HG03280 (cell line): ENCODE results near the gene C4orf50.

Experiments used
- ATAC-seq: cut with Tn5 transposase; IDR thresholded peaks from one replicate; pipeline ENCODE4 v1.9.1; 2021; ENCODE audit warnings: mild to moderate bottlenecking, moderate library complexity; ENCODE audit not compliant: unreplicated experiment

Gene C4orf50

DNA sequence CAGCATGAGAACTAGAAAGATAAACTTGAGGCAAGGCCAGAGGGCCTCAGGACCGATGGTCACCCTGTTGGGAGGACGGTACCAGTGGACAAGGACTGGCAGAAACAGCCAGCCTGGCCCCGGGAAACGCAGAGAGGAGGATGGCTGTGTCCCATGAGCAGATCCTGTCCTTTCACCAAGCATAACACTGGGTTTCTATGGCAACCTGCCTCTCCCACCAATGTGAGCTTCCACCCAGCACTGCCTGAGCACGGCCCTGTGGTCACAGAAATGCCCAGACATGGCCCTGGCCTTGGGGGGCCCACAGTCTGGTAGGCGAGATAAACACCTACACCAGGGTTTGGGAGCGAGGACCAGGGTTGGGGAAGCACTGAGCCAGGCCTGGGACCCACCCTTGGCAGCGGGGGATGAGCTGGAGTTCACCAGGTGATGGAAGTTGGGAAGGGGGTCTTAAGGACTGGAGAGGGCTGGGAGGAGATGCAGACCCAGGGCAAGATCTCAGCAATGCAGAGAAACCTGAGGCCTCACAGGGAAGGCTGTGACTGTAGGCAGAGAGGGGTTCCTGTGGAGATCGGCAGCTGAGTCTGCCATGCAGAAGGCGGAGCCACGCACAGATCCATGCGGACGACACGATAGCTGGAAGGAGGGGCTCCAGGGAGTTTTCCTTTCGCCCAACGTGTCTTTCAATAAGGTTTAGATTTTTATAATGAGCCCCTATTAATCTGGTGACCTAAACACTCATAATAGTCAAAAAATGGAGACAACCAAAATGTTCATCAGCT, 92.6 kb downstream of the C4orf50 start:
- ATAC-seq = no peak

DNA sequence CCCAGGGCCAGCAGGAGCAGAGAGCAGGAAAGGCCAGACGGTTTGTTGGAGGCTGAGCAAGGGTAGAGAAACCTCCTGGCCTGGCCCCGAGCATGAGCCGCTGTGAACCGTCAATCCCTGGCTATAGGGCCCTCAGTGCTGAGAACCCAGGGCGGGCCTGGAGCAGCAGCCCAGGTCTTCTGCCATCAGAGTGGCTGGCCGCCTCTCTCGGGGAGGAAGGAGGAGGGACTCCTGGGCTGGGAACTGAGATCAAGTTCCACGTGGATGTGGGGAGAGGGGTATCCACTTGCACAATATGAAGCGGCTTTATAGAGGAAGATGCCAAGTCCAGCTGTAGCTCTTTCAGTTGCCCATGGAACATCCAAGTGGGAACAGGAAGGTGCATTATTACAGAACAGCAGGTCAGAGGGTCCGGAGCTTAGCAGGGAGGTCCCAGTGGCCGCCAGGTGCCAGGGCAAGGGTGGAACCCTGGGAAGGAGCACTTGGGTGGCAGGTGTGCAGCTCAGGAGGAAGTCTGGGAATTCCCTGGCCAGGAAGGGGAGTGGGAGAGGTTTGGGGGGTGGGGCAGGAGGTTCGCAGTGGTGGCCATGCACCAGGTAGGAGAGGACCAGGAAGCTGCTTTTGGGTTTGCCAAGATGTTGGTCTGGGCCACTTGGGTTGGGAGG, 93.6 kb downstream of the C4orf50 start:
- ATAC-seq = no peak

DNA sequence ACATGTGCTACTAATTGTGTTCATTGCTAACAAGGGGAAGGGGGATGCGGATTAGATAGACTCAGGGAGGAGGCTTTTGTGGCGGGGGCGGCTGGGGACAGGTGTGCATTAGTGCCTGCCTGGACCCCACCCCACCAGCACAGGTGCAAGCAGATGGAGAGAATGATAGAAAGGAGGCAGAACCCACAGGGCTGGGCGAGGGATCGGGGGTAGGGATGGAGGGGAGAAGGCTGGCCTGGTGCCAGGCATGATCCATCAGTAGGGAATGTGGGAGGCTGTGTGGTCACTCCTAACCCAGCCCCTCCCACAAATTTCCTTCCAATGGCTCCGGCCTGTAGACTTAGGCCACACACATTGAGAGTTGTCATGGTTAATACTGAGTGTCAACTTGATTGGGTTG, 94.9 kb downstream of the C4orf50 start:
- no peak for ATAC-seq

DNA sequence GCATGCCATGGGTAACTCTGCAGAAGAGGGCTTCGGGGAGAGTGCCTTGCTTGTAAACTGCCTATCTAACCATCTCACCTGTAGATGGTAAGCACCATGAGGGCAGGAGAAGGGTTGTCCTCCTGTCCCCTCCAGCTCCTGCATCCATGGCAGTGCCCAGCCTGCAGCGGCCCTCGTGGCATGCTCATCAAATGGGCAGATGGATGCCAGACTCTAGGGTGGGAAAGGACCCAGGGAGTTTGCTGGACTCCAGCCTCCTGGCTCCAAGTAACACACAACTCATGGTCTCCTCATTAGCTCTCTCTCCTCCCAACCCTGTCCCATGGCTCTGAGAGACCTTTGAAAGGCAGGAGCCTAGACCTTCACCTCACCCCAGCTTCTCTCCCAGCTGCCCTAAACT, 95.7 kb downstream of the C4orf50 start:
- no peak for ATAC-seq

DNA sequence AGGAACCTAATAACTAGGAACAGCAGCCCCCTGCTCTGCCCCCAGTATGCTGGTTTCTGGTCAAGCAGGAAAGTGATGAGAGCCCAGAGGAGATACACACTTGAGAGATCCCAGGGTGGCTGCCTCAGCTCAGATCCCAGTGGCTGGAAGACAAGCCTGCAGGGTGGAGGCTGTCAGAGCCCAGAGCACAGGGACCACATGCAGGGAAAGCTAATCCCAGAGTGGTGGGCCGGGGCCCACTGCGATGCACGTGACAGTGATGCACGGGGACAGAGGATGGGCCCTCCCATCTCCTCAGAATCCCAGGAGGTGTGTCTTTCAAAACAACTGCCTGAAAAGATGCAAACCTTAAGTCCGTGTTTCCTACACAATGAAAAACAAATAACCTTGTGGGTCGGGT, 96.2 kb downstream of the C4orf50 start:
- no peak for ATAC-seq

DNA sequence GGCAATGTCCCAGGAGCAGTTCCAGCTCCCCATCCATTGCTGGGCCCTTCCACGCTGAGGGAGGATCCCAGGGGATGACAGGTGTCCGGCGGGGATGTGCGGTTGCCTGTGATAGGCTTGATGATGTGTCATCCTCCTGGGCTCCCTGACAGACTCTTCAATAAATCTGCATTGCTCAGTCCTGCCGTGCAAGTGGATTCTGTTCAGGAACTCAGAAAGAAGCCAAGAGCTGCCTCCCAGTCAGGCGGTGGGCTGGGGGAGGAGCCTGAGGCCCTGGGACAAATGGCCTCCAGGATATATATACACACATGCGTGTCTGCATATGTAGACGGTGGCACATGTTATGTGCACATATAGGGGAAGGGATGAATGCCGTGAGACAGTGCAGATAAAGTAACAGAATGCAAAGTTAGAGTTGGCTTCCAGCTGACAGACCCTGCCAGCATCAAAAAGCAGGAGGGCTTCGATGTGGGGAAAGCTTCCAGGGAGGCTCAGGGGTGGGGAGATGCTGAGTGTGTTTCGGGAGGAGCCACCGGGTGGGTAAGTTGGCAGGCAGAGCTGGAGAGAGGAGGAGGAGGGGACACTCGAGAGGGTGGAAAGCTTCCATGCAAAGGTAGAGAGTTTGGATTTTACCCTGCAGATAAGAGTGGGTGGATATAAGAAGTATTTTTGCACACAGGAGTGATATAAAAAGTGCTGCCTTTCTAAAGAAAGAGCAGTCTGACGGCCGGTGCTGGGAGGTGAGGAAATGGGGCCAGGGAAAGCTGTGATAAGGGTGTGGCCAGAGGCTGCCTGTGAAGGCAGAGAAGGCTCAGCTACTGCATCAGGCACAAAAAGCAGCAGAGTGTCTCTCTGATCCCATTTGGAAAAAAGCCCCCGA, 96.9 kb downstream of the C4orf50 start:
- no peak for ATAC-seq

DNA sequence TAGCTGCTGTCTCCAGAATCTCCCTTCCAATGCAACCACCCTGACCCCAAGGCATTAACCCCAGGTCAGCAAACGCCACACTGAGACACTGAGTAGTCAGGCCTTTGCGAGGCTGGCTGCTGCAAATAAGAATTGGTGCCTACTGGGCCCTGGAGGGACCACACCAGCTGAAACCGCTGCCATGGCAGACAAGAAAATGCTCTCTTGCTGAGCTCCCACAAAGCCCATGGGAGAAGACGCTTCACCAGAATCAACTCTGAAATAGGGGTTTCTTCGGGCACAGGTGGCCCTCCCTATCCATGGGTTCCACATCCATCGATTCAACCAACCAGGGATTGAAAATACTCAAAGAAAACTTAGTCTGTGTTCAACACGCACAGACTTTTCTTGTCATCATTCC, 98.7 kb downstream of the C4orf50 start:
- no peak for ATAC-seq

DNA sequence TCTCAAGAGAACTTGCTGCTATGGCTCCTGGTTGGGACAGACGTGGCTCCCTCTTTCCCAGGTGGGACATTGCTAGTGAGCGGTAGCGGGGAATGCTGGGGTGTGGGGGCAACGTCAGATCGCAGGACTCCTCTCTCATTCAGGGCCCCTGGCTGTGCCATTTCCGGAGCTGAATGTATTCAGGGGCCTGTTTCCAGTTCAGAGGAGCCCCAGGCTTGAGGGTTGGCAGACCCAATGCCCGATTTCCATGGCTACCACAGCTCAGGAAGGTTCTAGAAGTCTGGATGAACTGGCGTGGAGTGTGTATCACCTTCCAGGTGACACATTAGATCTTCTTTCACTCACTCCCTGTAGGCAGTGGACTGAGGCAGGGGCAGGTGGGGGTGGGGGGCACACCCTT, 99.2 kb downstream of the C4orf50 start:
- ATAC-seq = no peak

DNA sequence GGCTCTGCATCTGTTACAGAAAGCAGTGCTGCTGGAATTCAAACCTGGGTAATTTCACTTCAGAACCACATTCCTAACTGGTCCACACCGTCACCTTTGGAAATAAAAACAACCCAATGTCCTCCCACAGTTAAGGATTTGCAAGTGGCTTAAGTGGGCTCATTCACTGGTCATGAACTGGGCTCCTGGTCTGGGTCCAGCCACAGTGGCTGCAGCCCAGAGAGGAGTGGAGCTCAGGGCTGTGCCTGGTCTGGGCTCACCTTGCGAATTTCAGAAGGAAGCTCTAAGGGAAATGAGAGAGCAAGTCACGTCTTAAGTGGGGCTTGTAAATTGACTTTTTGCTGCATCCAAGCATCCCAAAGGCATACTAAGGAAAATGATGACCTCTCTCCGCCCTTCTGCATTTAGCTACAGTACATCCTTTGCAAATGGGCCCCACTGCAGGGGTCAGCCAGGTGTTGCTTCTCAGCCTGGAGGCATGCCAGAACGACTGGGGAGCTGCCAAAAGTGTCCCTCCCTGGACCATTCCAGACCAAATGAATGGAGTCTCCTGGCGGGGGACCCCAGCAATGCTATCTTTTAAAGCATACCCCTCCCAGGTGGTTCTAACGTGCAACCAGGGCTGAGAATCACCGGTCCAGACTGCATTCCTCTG, 99.8 kb downstream of the C4orf50 start:
- no peak for ATAC-seq

DNA sequence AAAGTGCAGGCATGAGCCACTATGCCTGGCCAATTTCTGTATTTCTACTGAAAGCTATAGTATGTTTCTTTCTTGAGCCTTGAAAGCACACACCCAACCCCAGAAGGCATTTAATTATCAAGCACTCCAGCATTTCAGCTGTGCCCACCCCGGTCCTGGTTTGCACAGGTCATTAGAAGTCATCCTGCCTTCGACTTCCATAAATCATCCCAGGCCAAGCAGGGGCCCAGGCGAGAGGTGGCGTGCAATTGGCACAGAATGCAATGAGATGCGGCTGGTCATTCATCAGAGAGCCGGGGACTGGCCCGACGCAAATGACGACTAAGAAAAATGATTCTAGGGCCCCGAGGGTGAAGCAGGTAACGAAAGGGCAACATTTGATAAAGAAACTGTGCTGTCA, 100.6 kb downstream of the C4orf50 start:
- ATAC-seq = no peak

DNA sequence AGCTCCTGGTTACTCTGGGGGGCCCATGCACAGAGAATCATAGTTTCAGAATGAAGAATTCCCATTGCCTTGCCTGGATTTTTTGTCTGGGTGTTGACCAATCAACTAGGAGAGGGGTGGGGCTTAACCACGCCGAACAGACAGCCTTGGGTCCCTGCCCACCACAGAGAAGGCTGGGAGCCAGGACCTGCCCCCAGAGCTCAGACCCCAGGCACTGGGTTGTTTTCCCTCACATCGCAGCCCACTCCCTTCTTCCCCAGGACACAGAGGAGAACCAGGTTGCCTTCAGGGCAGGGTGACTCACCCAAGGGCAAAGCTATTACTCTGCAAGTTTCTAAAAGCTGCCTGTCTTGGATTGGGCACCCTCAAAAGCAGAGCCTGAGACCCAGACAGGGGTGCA, 102.0 kb downstream of the C4orf50 start:
- no peak for ATAC-seq

DNA sequence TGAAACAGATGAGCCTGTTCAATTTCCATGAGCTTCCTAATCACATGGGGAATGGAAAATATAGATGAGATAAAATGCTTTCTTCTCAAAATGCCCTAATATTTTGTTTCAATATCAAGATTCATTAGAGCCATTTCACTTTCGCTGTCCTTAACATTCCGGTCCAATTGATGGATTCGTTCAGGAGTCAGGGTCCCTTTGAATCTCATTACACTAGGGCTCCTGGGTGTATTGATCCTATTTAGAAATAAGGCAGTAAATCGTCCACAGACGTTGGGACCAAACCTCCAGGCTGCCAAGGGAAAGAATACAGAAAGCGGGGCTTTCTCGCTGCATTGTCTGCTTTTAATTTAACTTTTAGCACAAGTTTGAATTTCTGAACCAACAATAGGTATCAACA, 104.8 kb downstream of the C4orf50 start:
- ATAC-seq = no peak

DNA sequence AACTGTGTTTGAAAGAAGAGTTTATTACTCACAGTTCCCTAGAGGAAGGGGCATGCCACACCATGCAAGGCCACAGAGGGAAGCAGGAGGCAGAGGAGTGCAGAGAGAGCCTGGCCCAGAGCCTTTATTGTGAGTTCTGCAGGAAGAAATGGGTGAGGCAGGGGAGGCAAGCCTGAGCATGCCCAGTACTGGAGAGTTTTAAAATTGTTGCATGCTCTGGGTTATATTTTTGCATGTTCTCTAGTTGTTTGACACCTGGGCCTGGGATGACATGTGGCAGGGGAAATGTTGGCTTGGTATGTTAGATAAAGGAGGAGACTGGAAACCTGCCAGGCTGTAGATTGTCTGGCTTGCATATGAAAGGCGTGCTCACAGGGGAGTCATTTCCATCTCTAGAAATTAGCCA, 105.6 kb downstream of the C4orf50 start:
- ATAC-seq = no peak

DNA sequence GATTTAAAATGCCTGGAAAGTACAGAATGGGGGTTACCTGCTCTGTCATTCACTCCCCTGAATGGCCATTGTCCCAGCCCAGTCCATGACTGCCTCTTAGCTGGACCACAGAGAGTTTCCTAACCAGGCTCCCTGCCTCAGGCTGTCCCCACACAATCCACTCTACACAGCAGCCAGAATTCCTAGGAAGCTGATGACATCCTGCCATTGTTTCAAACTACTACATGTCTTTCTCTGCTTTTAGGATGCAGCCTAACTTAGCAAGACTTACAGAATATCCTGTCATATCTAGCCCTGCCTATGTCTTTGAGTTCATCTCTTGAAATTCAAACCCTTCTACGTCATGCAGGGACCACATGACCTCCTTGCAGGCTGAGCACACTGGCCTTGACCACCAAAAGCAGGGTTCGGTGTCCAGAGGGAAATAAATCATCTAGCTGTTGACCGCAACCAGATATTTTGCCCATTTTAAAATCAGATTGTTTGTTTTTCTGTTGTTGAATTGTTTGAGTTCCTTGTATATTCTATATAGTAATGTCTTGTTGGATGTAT, 109.3 kb downstream of the C4orf50 start:
- no peak for ATAC-seq

DNA sequence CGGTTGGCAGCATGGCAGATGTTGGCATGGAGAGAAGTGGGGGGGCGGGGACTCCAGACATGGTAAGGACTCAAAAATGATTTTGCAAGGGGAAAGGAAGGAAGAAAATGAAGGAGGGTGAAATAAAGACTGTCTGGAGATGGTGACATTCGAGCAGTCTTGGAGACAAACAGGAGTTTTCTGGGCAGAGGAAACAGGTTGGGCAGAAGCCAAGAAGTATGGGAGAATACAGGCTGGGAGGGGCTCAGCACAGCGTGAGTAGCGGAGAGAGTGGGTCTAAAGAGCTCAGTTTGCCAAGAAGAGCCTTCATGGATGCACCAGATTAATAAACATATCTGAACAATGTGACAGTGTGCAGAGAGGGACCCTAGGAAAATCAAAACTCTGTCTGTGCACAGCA, 112.0 kb downstream of the C4orf50 start:
- ATAC-seq = no peak

DNA sequence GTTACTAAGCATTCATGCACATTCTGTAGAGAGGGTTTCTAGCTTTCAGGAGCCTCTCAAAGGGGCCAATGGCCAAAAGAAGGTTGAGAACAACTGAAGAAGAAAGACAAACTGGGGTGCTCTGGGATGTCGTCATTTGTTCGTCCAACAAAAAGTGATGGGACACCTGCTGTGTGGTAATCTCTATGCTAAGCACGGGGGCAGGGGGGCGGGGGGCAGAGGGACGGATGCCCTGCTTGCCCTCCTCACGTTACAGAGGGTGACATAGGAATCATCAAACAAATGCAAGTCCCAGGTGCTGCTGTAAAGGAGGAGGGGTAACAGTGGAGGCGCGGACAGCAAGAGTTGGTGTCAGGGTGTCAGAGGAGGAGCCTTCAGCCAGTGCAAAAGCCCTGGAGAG, 112.5 kb downstream of the C4orf50 start:
- no peak for ATAC-seq

DNA sequence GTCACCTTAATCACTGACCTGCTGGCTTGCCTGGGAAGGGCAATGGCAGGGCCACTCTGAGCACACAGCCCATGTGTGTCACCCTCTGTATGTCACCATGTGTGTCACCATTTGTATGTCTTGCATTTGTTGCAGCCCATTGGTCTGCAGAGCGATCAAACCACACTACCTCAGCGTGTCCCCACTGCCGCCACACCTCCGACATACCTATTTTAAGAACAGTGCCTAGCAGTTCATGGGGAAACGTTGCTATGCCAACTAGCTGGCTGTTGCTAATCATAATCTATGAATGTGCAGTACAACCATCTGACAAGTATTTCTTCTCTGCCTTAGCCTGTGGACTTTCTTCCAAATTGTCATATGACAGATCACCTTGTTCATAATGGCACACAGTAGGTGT, 117.4 kb downstream of the C4orf50 start:
- no peak for ATAC-seq

DNA sequence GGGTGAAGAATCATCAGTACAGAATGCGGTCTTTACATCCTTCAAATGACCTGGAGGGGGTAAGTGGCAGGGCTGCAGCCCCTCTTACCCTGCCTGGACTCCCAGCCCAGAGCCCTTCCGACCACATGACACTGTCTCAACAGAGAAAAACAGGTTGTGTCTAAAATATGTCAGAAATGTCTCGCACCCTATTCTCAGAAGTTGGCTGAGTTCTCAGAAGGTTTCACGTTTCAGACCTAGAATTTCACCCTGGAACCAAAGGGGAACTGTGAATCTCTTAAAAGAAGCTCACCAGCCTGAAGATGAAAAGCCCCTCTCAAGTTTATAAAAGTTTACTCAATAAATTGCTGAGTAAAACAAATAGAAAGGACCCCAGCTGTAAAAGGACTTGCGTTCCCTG, 118.3 kb downstream of the C4orf50 start:
- no peak for ATAC-seq

DNA sequence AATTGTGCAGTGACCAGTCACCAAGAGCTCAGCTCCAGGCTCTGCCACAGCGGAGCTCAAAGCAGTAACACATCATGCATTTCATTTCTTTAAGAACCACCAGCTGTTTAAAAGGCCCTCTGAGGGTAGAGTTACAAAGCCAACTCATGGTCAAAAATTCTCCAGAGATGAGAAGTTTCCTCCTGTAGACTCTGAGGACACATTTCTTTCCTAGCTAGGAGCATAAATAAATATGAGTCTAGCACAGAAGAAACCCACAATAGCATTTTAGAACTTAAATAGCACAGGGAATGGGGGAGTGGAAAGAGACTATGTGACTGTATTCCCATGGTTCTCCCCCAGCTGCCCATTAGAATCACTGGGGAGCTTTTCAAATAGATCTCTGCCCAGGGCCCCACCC, 118.8 kb downstream of the C4orf50 start:
- no peak for ATAC-seq

DNA sequence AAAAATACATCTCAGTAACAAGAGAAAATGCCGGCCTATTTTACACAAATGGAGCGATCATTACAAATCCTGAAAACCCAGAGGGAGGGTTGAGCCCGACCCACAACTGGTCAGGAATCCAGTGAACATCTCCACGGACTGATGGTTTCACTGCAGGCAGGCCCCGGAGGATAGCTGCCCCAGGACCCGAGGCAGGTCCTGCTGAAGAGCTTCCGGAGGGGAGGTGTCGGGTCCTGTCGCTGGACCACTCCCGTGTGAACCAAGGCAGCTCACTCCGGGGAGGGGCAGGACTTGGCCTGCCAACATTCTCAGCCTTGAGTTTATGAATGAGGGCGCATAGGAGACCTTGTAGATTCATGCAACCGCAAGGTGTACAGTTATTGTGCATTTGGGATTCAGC, 120.6 kb downstream of the C4orf50 start:
- ATAC-seq = no peak

DNA sequence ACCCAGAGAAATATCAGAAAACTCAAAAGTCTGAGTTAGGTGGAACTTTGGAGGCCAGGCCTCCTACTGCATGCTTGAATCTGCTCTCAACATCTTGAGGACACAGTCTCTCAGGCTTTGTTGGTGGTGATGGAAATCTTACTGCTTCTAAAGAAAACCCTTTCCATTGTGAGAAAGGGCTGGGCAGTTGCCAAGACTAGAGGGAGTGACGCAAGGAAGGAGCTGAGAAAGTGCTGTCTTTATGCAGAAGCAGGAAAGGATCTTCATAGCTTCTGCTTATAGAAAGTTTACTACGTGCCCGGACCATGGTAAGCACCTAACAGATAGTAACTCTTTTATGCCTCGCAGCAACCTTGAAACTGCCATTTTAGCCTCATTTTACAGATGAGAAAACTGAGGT, 122.9 kb downstream of the C4orf50 start:
- no peak for ATAC-seq
